HepG2 (cell line): ENCODE measurements around the gene ARHGEF4. TPM values are rescaled to one million over a fixed set of nuclear protein-coding genes. Genes with fewer than 3 reads are reported as not detected.

Source experiments
- ATAC-seq: fragments of 200-7000 bp; cut with Tn5 transposase; 3 replicates; pipeline ENCODE4 v1.9.1; 2020; ENCODE audit warnings: mild to moderate bottlenecking, moderate library complexity
- BruUV-seq: library from RNA; stranded (reverse); fragments of 400-500 nt; replicated peaks from 2 replicates; lab custom pipeline; 2021; lab: Mats Ljungman, UMichigan
- CTCF ChIA-PET: fragments of 300-600 bp; formaldehyde crosslinking; extraction: SDS; loops from one replicate; lab custom pipeline; 2021; ENCODE audit warnings: low total read pairs, inconsistent platforms, low intra/inter-chr PET ratio; lab: Yijun Ruan, JAX
- POLR2A ChIA-PET: fragments of 350-600 bp; sonication (Branson Sonifier 250); formaldehyde crosslinking; loops from one replicate; lab custom pipeline; 2020; ENCODE audit warnings: antibody characterized with exemption, inconsistent platforms; lab: Yijun Ruan, JAX
- DNase-seq: peaks from one replicate; pipeline ENCODE4 v3.0.0-alpha.2; 2015; ENCODE audit warnings: low spot score
- FAIRE-seq: peaks from 3 replicates; lab custom pipeline; 2011; peaks lifted over from hg19 to GRCh38; lab: Jason Lieb, UNC
- H2AFZ ChIP-seq: one replicate; pipeline ENCODE4 v1.6.1; 2011; ENCODE audit warnings: low read length, inconsistent platforms
- H3K27ac ChIP-seq: fragments of 300-600 bp; 3 replicates; pipeline ENCODE4 v1.8.0; 2011; ENCODE audit warnings: mixed run types, mild to moderate bottlenecking, mixed read lengths, low read length, inconsistent platforms; ENCODE audit not compliant: insufficient read depth; ENCODE audit errors: extremely low read length
- H3K27me3 ChIP-seq, 2 experiments: fragments of 200-600 bp in 1 of 2; 2 replicates in 1 of 2; 3 replicates in 1 of 2; pipeline versions ENCODE4 v1.6.0 to v1.8.0; 2011; ENCODE audit warnings: low read length in 2 of 2, mild to moderate bottlenecking in 2 of 2, moderate library complexity in 2 of 2, inconsistent platforms in 1 of 2; ENCODE audit not compliant: insufficient read depth in 2 of 2, control insufficient read depth in 1 of 2
- H3K36me3 ChIP-seq, 2 experiments: fragments of 200-600 bp in 1 of 2; replicated peaks in 1 of 2; 2 replicates in 1 of 2; 3 replicates in 1 of 2; pipeline versions ENCODE4 v1.5.1 to v1.8.0; 2011; ENCODE audit warnings: low read length in 2 of 2, inconsistent platforms in 1 of 2; ENCODE audit not compliant: insufficient read depth in 2 of 2, control insufficient read depth in 1 of 2
- H3K4me1 ChIP-seq: 2 replicates; pipeline ENCODE4 v1.5.1; 2012; ENCODE audit warnings: low read length, inconsistent platforms; ENCODE audit not compliant: insufficient read depth
- H3K4me2 ChIP-seq: 2 replicates; pipeline ENCODE4 v1.6.0; 2011; ENCODE audit warnings: low read depth, low read length, inconsistent platforms
- H3K4me3 ChIP-seq, 3 experiments: fragments of 200-600 bp in 1 of 3; sonication (generic), shearing (Covaris generic) in 1 of 3; replicated peaks in 1 of 3; 2 replicates each; pipeline ENCODE4 v1.5.1; 2011 to 2016; ENCODE audit warnings: low read length in 3 of 3, inconsistent platforms in 2 of 3, low read depth in 2 of 3, mild to moderate bottlenecking in 2 of 3, control low read depth in 1 of 3, mixed read lengths in 1 of 3; ENCODE audit not compliant: insufficient read depth in 1 of 3
- H3K79me2 ChIP-seq: one replicate; pipeline ENCODE4 v1.6.1; 2011; ENCODE audit warnings: low read length, inconsistent platforms; ENCODE audit not compliant: insufficient read depth
- H3K9ac ChIP-seq: 2 replicates; pipeline ENCODE4 v1.6.0; 2011; ENCODE audit warnings: mild to moderate bottlenecking, low read depth, low read length, inconsistent platforms; ENCODE audit not compliant: insufficient read depth
- H3K9me3 ChIP-seq: 2 replicates; pipeline ENCODE4 v1.5.1; 2012; ENCODE audit warnings: mild to moderate bottlenecking, low read length
- H4K20me1 ChIP-seq: 2 replicates; pipeline ENCODE4 v1.6.0; 2011; ENCODE audit warnings: inconsistent platforms, mild to moderate bottlenecking, low read length, moderate library complexity; ENCODE audit not compliant: insufficient read depth
- CAMTA2 ChIP-seq: sonication (generic); formaldehyde crosslinking; IDR thresholded peaks from 2 replicates; pipeline ENCODE4 v1.4.0; 2020; ENCODE audit warnings: mild to moderate bottlenecking, missing genetic modification reagents, borderline replicate concordance
- CEBPB ChIP-seq: IDR thresholded peaks from 2 replicates; pipeline ENCODE4 v1.6.1; 2011; ENCODE audit warnings: low read depth, low read length, improper control_type of control experiment, borderline replicate concordance
- GPN1 ChIP-seq: sonication (generic); formaldehyde crosslinking; IDR thresholded peaks from 2 replicates; pipeline ENCODE4 v1.5.1; 2020; ENCODE audit warnings: missing genetic modification reagents, borderline replicate concordance
- SCMH1 ChIP-seq: sonication (generic); formaldehyde crosslinking; IDR thresholded peaks from 2 replicates; pipeline ENCODE4 v1.9.0; 2021; ENCODE audit warnings: missing genetic modification reagents, mild to moderate bottlenecking, borderline replicate concordance
- ZKSCAN8 ChIP-seq: IDR thresholded peaks from 2 replicates; pipeline ENCODE4 v1.6.1; 2016; ENCODE audit warnings: borderline replicate concordance, missing genetic modification reagents, missing compliant biosample characterization
- ZNF34 ChIP-seq: sonication (generic); formaldehyde crosslinking; IDR thresholded peaks from 2 replicates; pipeline ENCODE4 v1.4.0; 2020; ENCODE audit warnings: mild to moderate bottlenecking, missing genetic modification reagents, borderline replicate concordance
- ZNF589 ChIP-seq: sonication (generic); formaldehyde crosslinking; conservative IDR thresholded peaks from 2 replicates; pipeline ENCODE4 v1.8.0; 2022; ENCODE audit warnings: mild to moderate bottlenecking, moderate library complexity, missing genetic modification reagents
- ZNF746 ChIP-seq: sonication (generic); formaldehyde crosslinking; IDR thresholded peaks from 2 replicates; pipeline ENCODE4 v1.8.0; 2022; ENCODE audit warnings: mild to moderate bottlenecking, missing genetic modification reagents
- WGBS: methylation state at CpG from one replicate; pipeline ENCODE4 v1.1.6; 2017; ENCODE audit warnings: low lambda C conversion rate; 5-methylcytosine and 5-hydroxymethylcytosine counted together
- in situ Hi-C: cut with HindIII; loops from 2 replicates; pipeline ENCODE4 v1.10.0; 2017; ENCODE audit warnings: low pct_unique_long_range_greater_than_20kb; ENCODE audit not compliant: extremely low pct_ligation_motif_present
- intact Hi-C: fragments of 100-400 bp; cut with micrococcal nuclease; formaldehyde crosslinking; loops from one replicate; pipeline ENCODE4 v1.10.0; 2022; ENCODE audit not compliant: unreplicated experiment
- polyA plus RNA-seq, 8 experiments: library from polyadenylated mRNA; depleted of rRNA in 3 of 8; stranded (reverse) in 7 of 8; unstranded in 1 of 8; fragments of >200 nt; fragmentation: Illumina TruSeq in 4 of 8; extraction: Trizol in 4 of 8; gene quantifications; 2 replicates each; pipeline versions ENCODE4 v1.2.1 to v1.2.3, GENCODE V29; 2011 to 2016; ENCODE audit warnings: low read depth in 4 of 8, missing spikeins in 1 of 8, mixed read lengths in 1 of 8; ENCODE audit not compliant: insufficient read depth in 1 of 8
- total RNA-seq, 5 experiments: library from RNA; depleted of rRNA; stranded (reverse); fragments of >200 nt; fragmentation: Illumina TruSeq; extraction: Trizol; gene quantifications; 2 replicates each; pipeline ENCODE4 v1.2.3, GENCODE V29; 2016; ENCODE audit warnings: low read depth in 1 of 5
- TF ChIP-seq, protein P1 (sequence below): sonication (generic); formaldehyde crosslinking; IDR thresholded peaks from 2 replicates; pipeline ENCODE4 v1.9.0; 2022; ENCODE audit warnings: low read depth, missing genetic modification reagents
- TF ChIP-seq, protein P2 (sequence below): sonication (generic); formaldehyde crosslinking; IDR thresholded peaks from 2 replicates; pipeline ENCODE4 v1.4.0; 2020; ENCODE audit warnings: missing genetic modification reagents
- TF ChIP-seq, protein P3 (sequence below): sonication (generic); formaldehyde crosslinking; IDR thresholded peaks from 2 replicates; pipeline ENCODE4 v1.5.1; 2020; ENCODE audit warnings: missing genetic modification reagents, mild to moderate bottlenecking, borderline replicate concordance

Gene ARHGEF4
- total and polyA plus RNA-seq, 2 of the 13 experiments (the other 11 are each of a cell fraction or from before 2014, with no cell fraction given): 0.11 to 0.13 TPM

DNA sequence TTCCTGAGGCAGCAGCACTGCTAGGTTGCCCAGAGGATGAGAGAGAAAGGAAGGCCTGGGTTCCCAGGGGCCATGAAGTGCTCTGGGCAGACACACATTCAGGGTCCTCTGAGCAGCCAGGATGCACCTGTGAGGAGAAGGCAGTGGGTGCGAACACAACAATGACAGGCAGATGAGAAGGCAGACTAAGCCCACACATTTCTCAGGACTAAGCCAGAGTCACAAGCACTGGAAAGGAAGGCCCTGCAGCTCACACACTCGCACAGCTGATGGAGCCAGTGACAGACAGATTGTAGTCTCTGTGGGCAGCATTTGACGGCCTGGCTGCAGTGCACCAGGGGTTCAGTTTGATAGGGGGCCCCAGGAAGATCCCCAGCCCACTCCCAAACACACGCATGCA is 61.8 kb downstream of the ARHGEF4 start:
- no peaks in the 10 kb centered on the region for H3K79me2 ChIP-seq
- in situ Hi-C loops (no loop called here), intact Hi-C loops (no loop called here)
- CTCF ChIA-PET: no interaction called here
- no peak overlapping the region for H3K9ac ChIP-seq
- POLR2A ChIA-PET: no interaction called here
- H4K20me1 ChIP-seq: no peaks in the 10 kb centered on the region
- H3K9me3 ChIP-seq: no peaks in the 10 kb centered on the region
- peaks cover 12 to 51% of the 10 kb centered on the region in 2 experiments for H3K27me3 ChIP-seq
- H3K27ac ChIP-seq: no peak overlapping the region
- no peak for ATAC-seq
- no peak overlapping the region for H3K4me3 ChIP-seq
- no peaks in the 10 kb centered on the region for H3K4me1 ChIP-seq
- no TSS peak for BruUV-seq
- no peaks in the 10 kb centered on the region; a peak in 1 of 5 replicates for H3K36me3 ChIP-seq
- TF ChIP-seq, protein P1, sequence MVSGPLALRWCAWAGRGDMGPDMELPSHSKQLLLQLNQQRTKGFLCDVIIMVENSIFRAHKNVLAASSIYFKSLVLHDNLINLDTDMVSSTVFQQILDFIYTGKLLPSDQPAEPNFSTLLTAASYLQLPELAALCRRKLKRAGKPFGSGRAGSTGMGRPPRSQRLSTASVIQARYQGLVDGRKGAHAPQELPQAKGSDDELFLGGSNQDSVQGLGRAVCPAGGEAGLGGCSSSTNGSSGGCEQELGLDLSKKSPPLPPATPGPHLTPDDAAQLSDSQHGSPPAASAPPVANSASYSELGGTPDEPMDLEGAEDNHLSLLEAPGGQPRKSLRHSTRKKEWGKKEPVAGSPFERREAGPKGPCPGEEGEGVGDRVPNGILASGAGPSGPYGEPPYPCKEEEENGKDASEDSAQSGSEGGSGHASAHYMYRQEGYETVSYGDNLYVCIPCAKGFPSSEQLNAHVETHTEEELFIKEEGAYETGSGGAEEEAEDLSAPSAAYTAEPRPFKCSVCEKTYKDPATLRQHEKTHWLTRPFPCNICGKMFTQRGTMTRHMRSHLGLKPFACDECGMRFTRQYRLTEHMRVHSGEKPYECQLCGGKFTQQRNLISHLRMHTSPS (CRISPR knock-in tag): no peak
- no peak for TF ChIP-seq ZKSCAN8
- TF ChIP-seq SCMH1: no peak
- no peak for TF ChIP-seq ZNF746
- TF ChIP-seq ZNF589 (CRISPR knock-in tag): no peak
- TF ChIP-seq, protein P2, sequence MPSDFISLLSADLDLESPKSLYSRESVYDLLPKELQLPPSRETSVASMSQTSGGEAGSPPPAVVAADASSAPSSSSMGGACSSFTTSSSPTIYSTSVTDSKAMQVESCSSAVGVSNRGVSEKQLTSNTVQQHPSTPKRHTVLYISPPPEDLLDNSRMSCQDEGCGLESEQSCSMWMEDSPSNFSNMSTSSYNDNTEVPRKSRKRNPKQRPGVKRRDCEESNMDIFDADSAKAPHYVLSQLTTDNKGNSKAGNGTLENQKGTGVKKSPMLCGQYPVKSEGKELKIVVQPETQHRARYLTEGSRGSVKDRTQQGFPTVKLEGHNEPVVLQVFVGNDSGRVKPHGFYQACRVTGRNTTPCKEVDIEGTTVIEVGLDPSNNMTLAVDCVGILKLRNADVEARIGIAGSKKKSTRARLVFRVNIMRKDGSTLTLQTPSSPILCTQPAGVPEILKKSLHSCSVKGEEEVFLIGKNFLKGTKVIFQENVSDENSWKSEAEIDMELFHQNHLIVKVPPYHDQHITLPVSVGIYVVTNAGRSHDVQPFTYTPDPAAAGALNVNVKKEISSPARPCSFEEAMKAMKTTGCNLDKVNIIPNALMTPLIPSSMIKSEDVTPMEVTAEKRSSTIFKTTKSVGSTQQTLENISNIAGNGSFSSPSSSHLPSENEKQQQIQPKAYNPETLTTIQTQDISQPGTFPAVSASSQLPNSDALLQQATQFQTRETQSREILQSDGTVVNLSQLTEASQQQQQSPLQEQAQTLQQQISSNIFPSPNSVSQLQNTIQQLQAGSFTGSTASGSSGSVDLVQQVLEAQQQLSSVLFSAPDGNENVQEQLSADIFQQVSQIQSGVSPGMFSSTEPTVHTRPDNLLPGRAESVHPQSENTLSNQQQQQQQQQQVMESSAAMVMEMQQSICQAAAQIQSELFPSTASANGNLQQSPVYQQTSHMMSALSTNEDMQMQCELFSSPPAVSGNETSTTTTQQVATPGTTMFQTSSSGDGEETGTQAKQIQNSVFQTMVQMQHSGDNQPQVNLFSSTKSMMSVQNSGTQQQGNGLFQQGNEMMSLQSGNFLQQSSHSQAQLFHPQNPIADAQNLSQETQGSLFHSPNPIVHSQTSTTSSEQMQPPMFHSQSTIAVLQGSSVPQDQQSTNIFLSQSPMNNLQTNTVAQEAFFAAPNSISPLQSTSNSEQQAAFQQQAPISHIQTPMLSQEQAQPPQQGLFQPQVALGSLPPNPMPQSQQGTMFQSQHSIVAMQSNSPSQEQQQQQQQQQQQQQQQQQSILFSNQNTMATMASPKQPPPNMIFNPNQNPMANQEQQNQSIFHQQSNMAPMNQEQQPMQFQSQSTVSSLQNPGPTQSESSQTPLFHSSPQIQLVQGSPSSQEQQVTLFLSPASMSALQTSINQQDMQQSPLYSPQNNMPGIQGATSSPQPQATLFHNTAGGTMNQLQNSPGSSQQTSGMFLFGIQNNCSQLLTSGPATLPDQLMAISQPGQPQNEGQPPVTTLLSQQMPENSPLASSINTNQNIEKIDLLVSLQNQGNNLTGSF: no peak
- TF ChIP-seq GPN1: no peak
- no peak for TF ChIP-seq CAMTA2
- TF ChIP-seq CEBPB: no peak
- TF ChIP-seq, protein P3, sequence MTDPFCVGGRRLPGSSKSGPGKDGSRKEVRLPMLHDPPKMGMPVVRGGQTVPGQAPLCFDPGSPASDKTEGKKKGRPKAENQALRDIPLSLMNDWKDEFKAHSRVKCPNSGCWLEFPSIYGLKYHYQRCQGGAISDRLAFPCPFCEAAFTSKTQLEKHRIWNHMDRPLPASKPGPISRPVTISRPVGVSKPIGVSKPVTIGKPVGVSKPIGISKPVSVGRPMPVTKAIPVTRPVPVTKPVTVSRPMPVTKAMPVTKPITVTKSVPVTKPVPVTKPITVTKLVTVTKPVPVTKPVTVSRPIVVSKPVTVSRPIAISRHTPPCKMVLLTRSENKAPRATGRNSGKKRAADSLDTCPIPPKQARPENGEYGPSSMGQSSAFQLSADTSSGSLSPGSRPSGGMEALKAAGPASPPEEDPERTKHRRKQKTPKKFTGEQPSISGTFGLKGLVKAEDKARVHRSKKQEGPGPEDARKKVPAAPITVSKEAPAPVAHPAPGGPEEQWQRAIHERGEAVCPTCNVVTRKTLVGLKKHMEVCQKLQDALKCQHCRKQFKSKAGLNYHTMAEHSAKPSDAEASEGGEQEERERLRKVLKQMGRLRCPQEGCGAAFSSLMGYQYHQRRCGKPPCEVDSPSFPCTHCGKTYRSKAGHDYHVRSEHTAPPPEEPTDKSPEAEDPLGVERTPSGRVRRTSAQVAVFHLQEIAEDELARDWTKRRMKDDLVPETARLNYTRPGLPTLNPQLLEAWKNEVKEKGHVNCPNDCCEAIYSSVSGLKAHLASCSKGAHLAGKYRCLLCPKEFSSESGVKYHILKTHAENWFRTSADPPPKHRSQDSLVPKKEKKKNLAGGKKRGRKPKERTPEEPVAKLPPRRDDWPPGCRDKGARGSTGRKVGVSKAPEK (CRISPR knock-in tag): no peak
- no peak for TF ChIP-seq ZNF34 (CRISPR knock-in tag)
- no peak for DNase-seq
- H3K4me2 ChIP-seq: no peak overlapping the region
- no peak overlapping the region for H2AFZ ChIP-seq
- WGBS: 25% methylated on average over 2 of the region's 4 CpGs
- FAIRE-seq: no peak
